HG03521 (cell line): ENCODE results near the gene CORO2B.
"Not testable (repeated sequence)": the region's sequence is repeated elsewhere in the genome, so short reads cannot be mapped to it uniquely, and the experiment has no call there.

Source experiments
- ATAC-seq: cut with Tn5 transposase; IDR thresholded peaks from one replicate; pipeline ENCODE4 v1.9.1; 2021; ENCODE audit warnings: mild to moderate bottlenecking, moderate library complexity; ENCODE audit not compliant: unreplicated experiment

CORO2B gene

GRCh38 chr15:68667800-68668625 lies 89.2 kb downstream of the CORO2B start:
- ATAC-seq = no peak

DNA sequence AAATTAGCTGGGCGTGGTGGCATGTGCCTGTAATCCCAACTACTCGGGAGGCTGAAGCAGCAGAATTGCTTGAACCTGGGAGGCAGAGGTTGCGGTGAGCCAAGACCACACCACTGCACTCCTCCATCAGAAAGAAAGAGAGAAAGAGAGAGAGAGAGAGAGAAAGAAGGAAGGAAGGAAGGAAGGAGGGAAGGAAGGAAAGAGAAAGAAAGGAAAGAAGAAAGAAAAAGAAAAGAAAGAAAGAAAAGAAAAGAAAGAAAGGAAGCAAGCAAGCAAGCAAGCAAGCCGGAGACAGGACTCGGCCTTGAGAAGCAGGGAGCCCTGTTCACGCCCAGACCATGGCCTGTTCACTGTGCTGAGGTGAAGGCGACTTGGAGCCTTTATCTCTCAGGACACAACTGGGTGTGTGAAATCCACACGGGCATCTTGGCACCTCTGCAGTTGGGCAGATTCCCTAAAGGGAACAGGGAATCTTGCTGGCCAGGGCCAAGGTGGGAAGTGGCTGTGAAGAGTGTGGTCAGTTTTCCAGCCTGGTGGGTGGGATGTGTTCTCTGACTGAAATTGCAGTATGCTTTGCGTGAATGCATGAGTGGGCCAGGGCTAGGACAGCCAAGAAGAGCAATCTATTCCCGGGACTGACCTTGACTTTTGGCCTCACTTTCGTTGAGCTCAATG lies 90.3 kb downstream of the CORO2B start:
- ATAC-seq = no peak

DNA sequence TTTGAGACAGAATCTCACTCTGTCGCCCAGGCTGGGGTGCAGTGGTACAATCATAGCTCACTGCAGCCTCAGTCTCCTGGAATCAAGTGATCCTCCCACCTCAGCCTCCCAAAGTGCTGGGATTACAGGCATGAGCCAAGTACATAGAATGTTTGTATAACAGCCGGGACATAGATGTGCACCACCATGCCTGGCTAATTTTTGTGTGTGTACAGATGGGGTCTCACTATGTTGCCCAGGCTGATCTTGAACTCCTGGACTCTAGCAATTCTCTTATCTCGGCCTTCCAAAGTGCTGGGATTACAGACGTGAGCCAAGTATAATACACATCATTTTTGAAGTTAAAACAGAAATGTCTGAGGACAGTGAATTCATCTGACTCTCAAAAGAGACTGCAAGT lies 93.5 kb downstream of the CORO2B start:
- ATAC-seq = no peak

- no peak for ATAC-seq
Measured at GRCh38 chr15:68672781-68673205, 94.0 kb downstream of the CORO2B start.

DNA sequence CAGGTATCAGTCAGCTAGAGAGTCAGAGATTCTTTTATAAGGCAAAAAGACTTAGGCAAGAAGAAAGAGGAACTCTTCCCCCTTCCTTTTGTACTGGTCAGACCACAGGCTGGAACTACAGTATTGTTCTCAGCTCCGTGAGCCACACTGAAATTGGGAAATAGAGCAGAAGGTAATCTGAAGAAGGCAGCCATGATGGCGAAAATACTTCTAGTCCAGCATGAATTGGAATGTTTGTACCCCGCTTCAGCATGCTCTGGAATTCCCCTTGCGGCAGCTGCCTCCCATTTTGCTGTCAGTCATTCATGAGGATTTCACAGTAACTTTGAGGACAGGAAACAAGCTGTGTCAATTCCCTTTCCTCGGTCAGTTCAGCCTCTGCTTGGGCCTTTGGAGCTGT lies 96.2 kb downstream of the CORO2B start:
- no peak for ATAC-seq

DNA sequence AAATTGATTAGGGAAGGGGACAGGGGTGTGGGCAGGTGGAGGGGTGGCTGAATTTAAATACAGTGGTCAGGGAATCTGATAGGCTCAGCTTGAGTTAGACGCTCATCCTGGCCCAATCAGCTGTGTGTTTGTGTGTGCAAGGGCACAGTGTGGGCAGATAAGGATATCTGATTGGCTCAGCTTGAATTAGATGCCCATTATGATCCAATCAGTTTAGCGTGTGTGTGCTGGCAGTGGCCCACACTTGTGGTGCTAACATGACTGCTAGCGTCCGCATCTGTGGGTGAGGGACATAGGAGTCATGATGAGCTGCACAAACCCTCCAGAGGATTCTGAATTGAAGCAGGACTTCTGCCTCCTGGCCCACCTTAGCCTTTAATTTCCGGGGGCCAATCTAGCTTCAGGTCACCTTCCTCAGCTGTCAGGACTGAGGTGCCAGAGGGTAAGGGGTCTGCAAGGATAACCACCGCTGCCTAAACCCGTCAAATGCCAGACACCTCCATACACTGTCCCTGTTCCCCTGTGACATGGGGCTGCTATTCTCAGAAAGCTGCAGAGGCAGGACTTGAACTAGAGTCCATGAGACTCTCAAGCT lies 97.3 kb downstream of the CORO2B start:
- ATAC-seq = no peak

- ATAC-seq = no peak
Measured at GRCh38 chr15:68676926-68677325, 98.1 kb downstream of the CORO2B start.

- no peak for ATAC-seq
Measured at GRCh38 chr15:68677996-68678395, 99.2 kb downstream of the CORO2B start.

- ATAC-seq = no peak
Measured at GRCh38 chr15:68678746-68679145, 100.0 kb downstream of the CORO2B start.

GRCh38 chr15:68679161-68679560 lies 100.4 kb downstream of the CORO2B start:
- no peak for ATAC-seq

DNA sequence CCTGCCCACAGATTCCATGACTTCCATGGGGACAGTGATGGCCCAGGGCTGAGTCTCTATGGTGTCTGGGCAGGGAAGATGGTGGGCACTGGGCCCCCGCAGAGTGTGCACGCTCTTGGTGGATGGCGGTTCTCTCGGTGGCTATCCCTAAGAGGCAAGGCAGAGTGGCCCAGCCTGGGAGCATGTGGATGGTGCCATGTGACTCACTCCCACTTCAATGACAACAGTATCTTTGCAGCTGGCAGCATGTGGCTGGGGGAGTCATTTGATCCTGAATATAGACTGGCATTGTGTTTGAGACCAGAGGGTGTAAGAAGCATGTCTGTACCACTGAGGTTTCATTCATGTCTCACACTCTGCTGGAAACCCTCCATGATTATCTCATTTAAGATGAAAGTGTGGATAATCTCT lies 101.2 kb downstream of the CORO2B start:
- ATAC-seq = no peak

DNA sequence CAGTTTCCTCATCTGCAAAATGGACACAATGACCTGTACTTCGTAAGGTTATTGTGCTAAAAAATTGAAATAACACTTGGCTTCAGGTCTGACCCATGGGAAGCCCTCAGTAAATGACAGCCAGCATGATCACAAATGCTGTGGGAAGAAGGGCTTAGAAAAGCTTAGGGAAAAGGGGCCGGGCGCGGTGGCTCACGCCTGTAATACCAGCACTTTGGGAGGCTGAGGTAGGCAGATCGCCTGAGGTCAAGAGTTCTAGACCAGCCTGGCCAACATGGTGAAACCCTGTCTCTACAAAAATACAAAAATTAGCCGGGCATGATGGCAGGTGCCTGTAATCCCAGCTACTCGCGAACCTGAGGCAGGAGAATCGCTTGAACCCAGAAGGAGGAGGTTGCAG lies 102.0 kb downstream of the CORO2B start:
- not testable (repeated sequence) for ATAC-seq

DNA sequence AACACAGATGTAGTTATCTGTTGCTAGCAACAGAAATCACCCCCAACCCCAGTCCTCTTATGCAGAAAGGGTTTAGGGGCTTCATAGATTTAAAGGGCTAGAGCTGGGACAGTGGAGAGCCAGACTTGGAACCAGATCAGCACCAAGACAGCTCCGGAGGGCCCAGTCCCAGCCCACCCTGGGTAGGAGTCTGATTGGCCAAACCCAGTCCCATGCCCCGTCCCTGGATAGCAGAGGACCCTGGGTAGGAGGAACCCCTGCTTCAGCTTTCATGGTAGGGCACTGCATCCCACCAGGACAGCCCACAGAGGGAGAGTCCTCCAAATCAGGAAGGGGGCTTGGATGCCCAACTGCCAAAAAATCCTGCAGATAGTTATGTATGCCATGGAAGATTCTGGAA lies 103.0 kb downstream of the CORO2B start:
- no peak for ATAC-seq

GRCh38 chr15:68682330-68682729 lies 103.5 kb downstream of the CORO2B start:
- no peak for ATAC-seq

DNA sequence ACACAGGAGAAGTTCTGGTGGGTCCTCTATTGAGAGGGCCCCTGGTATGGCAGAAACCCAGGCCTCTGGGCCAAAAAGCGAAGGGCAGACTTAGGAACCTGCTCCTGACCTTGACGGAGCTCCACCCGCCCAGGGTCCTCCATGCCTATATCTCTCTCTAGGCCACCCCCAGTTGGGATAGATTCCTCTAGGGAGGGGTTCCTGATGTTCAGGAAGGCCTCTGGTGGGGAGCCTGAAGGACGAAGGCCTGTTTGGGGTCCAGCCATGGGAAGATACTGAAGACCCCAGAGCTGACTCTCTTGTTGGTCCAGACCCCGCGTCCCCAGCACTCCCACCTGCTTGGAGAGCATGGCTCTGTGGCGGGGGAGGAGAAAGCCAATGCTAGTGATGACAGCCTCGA lies 104.2 kb downstream of the CORO2B start:
- no peak for ATAC-seq

GRCh38 chr15:68683551-68683950 lies 104.8 kb downstream of the CORO2B start:
- ATAC-seq = no peak

GRCh38 chr15:68684476-68684875 lies 105.7 kb downstream of the CORO2B start:
- no peak for ATAC-seq

GRCh38 chr15:68687136-68687735 lies 108.4 kb downstream of the CORO2B start:
- ATAC-seq = no peak

DNA sequence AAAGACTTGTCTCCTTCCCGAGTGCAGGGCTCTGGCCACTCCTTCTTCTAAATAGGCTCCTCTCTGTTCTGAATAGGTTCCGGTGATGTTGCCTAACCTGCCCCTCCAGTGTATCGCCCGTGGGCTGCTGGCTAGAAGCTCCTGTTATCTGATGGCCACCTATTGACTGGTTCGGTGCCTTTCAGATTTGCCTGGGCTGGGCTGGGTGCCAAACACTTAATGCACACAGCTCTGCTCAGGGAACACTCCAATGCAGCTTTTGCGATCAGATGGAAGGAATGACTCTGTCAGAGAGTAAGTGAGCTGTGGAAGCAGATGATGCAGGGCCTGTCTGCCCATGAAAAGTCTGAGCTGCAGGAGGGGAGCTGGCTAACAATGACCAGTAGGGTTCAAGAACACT lies 112.9 kb downstream of the CORO2B start:
- no peak for ATAC-seq

DNA sequence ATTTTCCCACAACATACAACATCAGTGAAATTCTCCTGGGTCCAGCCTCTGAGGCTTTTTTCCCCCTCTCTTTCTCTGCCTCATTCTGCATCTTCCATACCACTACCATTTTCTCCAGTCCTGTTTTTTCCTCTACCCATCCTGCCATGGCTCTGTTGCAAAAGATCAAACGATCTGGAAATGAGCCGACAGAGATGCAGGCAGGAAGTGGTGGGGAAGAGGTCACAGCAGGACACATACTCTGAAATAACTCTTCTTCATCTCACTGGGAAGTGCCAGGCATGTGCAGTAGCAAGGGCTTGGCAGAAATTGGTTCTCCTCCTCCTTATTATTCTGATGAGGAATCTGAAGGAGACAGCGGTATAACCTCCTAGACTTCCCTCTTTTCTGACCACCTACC lies 114.3 kb downstream of the CORO2B start:
- no peak for ATAC-seq

GRCh38 chr15:68694111-68694510 lies 115.3 kb downstream of the CORO2B start:
- no peak for ATAC-seq
